SK-N-MC (cell line): ENCODE measurements around the gene RLBP1.

Experiments
- EZH2 ChIP-seq: fragments of 200-600 bp; sonication (generic); IDR thresholded peaks from one replicate; pipeline ENCODE4 v1.6.1; 2017; ENCODE audit warnings: antibody characterized with exemption
- FOXP2 ChIP-seq: optimal IDR thresholded peaks from 2 replicates; pipeline ENCODE3; 2011; ENCODE audit warnings: mild to moderate bottlenecking, moderate library complexity; ENCODE audit not compliant: insufficient read depth; ENCODE audit errors: extremely low read length, control extremely low read depth
- POLR2AphosphoS5 ChIP-seq: IDR thresholded peaks from 2 replicates; pipeline ENCODE4 v1.6.1; 2012; ENCODE audit warnings: mild to moderate bottlenecking, low read depth, low read length, borderline replicate concordance

DNA sequence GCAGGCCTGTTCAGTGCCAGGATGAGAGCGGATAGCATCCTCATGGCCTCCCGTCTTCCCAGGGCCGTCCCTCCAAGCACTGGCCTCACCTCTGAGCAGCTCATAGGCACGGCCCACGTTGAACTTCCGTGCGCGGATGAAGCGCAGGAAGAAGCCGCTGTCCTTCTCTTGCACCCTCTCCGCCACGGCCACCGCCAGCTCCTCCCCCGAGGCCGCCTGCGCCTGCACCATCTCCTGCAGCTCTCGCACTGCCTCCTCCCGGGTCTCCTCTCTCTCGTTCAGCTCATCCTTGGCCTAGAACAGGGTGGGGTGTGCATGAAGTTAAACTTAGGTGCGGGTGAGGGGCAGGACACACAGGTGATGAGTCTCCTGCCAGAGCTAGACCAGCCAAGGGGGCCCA, 4.3 kb downstream of the RLBP1 start:
- TF ChIP-seq EZH2 (no peak), POLR2AphosphoS5 (no peak), FOXP2 (no peak)
